GM06990 (cell line): Measurements from ENCODE around the gene NAGLU.

Experiments used
- DNase-seq: peaks from one replicate; pipeline ENCODE4 v3.0.0-alpha.2; 2011; ENCODE audit not compliant: insufficient read length; ENCODE audit errors: extremely low read depth
- H3K27me3 ChIP-seq: replicated peaks from 2 replicates; pipeline ENCODE4 v1.6.0; 2011; ENCODE audit warnings: low read length; ENCODE audit not compliant: control insufficient read depth, insufficient read depth
- H3K36me3 ChIP-seq: 2 replicates; pipeline ENCODE4 v1.5.1; 2011; ENCODE audit warnings: low read length; ENCODE audit not compliant: control insufficient read depth, insufficient read depth
- H3K4me3 ChIP-seq: replicated peaks from 2 replicates; pipeline ENCODE4 v1.5.1; 2011; ENCODE audit warnings: low read depth, mild to moderate bottlenecking, control low read depth, low read length
- TF ChIP-seq, protein P1 (sequence below): IDR thresholded peaks from 2 replicates; pipeline ENCODE4 v1.5.1; 2011; ENCODE audit warnings: low read length, control low read depth, mild to moderate bottlenecking, inconsistent platforms; ENCODE audit not compliant: insufficient read depth, poor library complexity, severe bottlenecking

Gene NAGLU

DNA sequence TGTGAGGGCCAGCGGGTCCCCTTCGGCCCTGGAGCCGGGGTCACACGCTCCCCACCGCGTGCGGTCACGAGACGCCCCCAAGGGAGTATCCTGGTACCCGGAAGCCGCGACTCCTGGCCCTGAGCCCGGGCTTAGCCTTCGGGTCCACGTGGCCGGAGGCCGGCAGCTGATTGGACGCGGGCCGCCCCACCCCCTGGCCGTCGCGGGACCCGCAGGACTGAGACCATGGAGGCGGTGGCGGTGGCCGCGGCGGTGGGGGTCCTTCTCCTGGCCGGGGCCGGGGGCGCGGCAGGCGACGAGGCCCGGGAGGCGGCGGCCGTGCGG lies at the start of gene NAGLU:
TSS of gene NAGLU (plus strand) at position 194 of the 324 bp plus-strand sequence. CDS start at position 226, 32 bp downstream.
- DNase-seq: peak; percentile 93
- no peaks in the 10 kb centered on the region for H3K27me3 ChIP-seq
- peak within 1 kb of the TSS; percentile 69 for H3K4me3 ChIP-seq
- H3K36me3 ChIP-seq: peaks cover 8% of the 10 kb centered on the region
- TF ChIP-seq, protein P1, sequence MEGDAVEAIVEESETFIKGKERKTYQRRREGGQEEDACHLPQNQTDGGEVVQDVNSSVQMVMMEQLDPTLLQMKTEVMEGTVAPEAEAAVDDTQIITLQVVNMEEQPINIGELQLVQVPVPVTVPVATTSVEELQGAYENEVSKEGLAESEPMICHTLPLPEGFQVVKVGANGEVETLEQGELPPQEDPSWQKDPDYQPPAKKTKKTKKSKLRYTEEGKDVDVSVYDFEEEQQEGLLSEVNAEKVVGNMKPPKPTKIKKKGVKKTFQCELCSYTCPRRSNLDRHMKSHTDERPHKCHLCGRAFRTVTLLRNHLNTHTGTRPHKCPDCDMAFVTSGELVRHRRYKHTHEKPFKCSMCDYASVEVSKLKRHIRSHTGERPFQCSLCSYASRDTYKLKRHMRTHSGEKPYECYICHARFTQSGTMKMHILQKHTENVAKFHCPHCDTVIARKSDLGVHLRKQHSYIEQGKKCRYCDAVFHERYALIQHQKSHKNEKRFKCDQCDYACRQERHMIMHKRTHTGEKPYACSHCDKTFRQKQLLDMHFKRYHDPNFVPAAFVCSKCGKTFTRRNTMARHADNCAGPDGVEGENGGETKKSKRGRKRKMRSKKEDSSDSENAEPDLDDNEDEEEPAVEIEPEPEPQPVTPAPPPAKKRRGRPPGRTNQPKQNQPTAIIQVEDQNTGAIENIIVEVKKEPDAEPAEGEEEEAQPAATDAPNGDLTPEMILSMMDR: no peak

DNA sequence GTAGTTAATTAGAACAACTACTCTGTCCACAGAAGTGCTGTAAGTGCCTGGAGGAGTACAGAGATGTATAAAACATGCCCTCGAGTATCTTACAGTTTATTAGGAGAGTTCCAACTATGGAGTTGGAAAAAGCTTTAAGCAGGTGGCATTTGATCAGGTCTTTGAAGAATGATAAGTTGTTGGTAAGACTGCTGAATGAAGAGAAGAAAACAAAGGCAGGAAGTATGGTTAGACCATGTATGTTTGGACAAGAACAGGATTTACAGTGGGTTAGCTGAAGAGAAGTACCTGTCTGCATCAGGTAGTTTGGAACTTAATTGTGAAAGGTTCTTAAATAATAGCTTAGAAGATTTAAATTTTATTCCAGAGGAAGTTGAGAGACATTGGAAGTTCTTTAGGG lies 48.0 kb upstream of the NAGLU start:
- TF ChIP-seq, protein P1: no peak
- H3K36me3 ChIP-seq: peaks cover 19% of the 10 kb centered on the region

DNA sequence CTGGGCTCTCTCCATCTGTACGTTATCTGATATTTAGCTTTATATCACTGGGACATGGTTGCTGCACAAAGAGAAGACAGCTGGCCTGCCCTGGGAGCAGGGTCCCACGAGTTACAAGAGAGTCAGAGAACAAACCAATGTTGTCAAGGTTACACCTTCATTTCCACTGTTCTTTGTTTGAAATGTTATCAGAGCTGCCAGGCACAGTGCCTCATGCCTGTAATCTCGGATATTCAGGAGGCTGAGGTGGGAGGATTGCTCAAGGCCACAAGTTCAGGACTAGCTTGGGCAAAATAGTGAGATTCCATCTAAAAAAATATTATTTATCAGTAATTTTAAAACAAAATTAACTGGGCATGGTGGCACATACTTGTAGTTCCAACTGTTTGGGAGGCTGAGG lies 42.7 kb upstream of the NAGLU start:
- no peak overlapping the region for H3K4me3 ChIP-seq
- H3K27me3 ChIP-seq: no peaks in the 10 kb centered on the region
- peaks cover 13% of the 10 kb centered on the region for H3K36me3 ChIP-seq
- TF ChIP-seq, protein P1: no peak
- no peak for DNase-seq

More for the DNA sequence above, 48.0 kb upstream of the NAGLU start:
- H3K27me3 ChIP-seq: no peaks in the 10 kb centered on the region
- no peak for DNase-seq
- no peak overlapping the region for H3K4me3 ChIP-seq

DNA sequence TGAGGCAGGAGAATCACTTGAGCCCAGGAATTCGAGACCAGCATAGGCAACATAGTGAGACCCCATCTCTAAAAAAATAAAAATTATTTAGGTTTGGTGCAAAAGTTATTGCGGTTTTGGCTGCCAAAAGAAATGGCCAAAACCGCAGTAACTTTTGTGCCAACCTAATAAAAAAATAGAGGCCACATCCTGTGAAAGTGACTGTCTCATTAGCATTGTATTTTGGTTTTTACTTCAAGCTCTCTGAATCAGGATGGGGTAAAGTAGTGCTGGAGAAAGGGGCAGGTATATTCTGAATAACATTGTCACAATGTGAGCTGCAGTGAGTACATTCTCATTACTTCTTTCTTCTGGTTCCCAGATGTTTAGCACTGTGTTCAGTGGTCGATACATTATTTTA lies 41.4 kb upstream of the NAGLU start:
- no peak for DNase-seq
- peaks cover 11% of the 10 kb centered on the region for H3K36me3 ChIP-seq

DNA sequence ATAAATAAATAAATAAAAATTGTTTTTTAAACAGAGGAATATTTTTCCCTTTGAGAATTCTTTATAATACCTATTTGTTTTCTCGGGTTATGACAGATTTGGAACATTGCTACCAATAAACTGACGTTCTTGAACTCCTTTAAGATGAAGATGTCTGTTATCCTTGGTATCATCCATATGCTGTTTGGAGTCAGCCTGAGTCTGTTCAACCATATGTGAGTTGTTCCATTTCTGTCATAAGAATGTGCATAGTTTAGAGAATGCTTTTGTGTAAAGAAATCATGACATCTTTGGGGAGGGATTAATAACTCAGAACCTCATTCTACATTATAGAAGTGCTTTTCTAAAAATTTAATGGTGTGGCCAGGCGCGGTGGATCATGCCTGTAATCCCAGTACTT lies 37.2 kb upstream of the NAGLU start:
- TF ChIP-seq, protein P1: no peak
- Histone ChIP-seq H3K36me3 (peaks cover 13% of the 10 kb centered on the region), H3K27me3 (no peaks in the 10 kb centered on the region), H3K4me3 (no peak overlapping the region)
- DNase-seq: no peak

More for the DNA sequence above, 41.4 kb upstream of the NAGLU start:
- H3K4me3 ChIP-seq: no peak overlapping the region
- TF ChIP-seq, protein P1: no peak
- H3K27me3 ChIP-seq: no peaks in the 10 kb centered on the region

DNA sequence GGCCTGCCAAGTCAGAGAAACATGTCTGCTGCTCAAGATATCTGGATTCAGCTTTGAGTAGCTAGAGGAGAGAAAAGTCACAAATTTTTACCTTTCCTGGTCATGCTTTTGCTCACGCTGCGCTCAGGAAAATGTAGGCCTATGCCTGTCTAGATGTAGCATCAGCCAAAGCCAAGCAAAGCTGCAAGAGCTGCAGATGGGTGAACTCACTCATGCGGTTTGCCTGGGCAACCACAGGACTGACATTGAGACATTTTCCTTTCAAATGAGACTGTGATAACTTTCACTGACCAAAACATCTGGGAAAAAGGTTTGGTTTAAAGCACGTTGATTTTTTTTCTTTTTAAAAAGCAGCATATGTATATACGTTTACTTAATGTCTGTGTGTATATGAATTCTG lies 34.0 kb upstream of the NAGLU start:
- H3K27me3 ChIP-seq: no peaks in the 10 kb centered on the region
- TF ChIP-seq, protein P1: no peak
- H3K4me3 ChIP-seq: no peak overlapping the region
- H3K36me3 ChIP-seq: peaks cover 12% of the 10 kb centered on the region
- DNase-seq: no peak
